HEK293 (cell line): ENCODE data around the gene MAGI2.

Source experiments
- CTCF ChIA-PET: fragments of 350-600 bp; formaldehyde crosslinking; extraction: SDS; loops from one replicate; lab custom pipeline; 2021; ENCODE audit warnings: antibody characterized with exemption; lab: Yijun Ruan, JAX
- POLR2A ChIA-PET: fragments of 300-600 bp; formaldehyde crosslinking; extraction: SDS; loops from one replicate; lab custom pipeline; 2020; ENCODE audit warnings: antibody characterized with exemption, inconsistent platforms; lab: Yijun Ruan, JAX
- H3K27ac ChIP-seq: fragments of 200-500 bp; sonication (Bioruptor generic); 2 replicates; pipeline ENCODE4 v1.5.1; 2014; ENCODE audit warnings: low read depth, low read length, control low read depth, inconsistent platforms; ENCODE audit errors: extremely low read depth
- H3K36me3 ChIP-seq, 2 experiments: fragments of 200-500 bp in 1 of 2; sonication (Bioruptor generic) in 1 of 2; 1 replicate in 1 of 2; 2 replicates in 1 of 2; pipeline ENCODE4 v1.5.1; 2014 to 2017; ENCODE audit warnings: inconsistent platforms in 2 of 2, low read length in 2 of 2; ENCODE audit not compliant: control insufficient read depth in 2 of 2, insufficient read depth in 1 of 2
- H3K4me1 ChIP-seq: fragments of 200-500 bp; sonication (Bioruptor generic); 2 replicates; pipeline ENCODE4 v1.5.1; 2014; ENCODE audit warnings: mild to moderate bottlenecking, low read length, inconsistent platforms; ENCODE audit not compliant: control insufficient read depth, insufficient read depth
- H3K4me3 ChIP-seq: 2 replicates; pipeline ENCODE4 v1.5.1; 2011; ENCODE audit warnings: low read depth, mild to moderate bottlenecking, control low read depth, low read length, moderate library complexity
- H3K9me3 ChIP-seq: fragments of 200-500 bp; sonication (Bioruptor generic); 2 replicates; pipeline ENCODE4 v1.5.1; 2014; ENCODE audit warnings: low read depth, low read length, inconsistent platforms; ENCODE audit not compliant: control insufficient read depth, insufficient read depth
- HOXA7 ChIP-seq: sonication (generic); formaldehyde crosslinking; IDR thresholded peaks from 2 replicates; pipeline ENCODE4 v1.8.1; 2022; ENCODE audit warnings: missing genetic modification reagents, borderline replicate concordance
- IKZF3 ChIP-seq: fragments of 450-650 bp; IDR thresholded peaks from 2 replicates; pipeline ENCODE4 v1.5.0; 2018; ENCODE audit warnings: missing biosample characterization, mild to moderate bottlenecking, missing genetic modification characterization, moderate library complexity
- KLF7 ChIP-seq: fragments of 450-650 bp; formaldehyde crosslinking; IDR thresholded peaks from 2 replicates; pipeline ENCODE4 v1.5.1; 2016; ENCODE audit warnings: missing biosample characterization, missing genetic modification characterization, borderline replicate concordance
- SALL2 ChIP-seq: fragments of 450-650 bp; formaldehyde crosslinking; IDR thresholded peaks from 2 replicates; pipeline ENCODE4 v1.5.0; 2017; ENCODE audit warnings: missing biosample characterization, mild to moderate bottlenecking, missing genetic modification characterization, borderline replicate concordance
- SETDB1 ChIP-seq: IDR thresholded peaks from one replicate; pipeline ENCODE4 v1.6.1; 2017; ENCODE audit warnings: mild to moderate bottlenecking, low read length, moderate library complexity, mixed read lengths; ENCODE audit not compliant: insufficient read length
- SP7 ChIP-seq: fragments of 450-650 bp; formaldehyde crosslinking; IDR thresholded peaks from 2 replicates; pipeline ENCODE4 v1.5.1; 2016; ENCODE audit warnings: missing biosample characterization, missing genetic modification characterization
- WT1 ChIP-seq: fragments of 450-650 bp; formaldehyde crosslinking; IDR thresholded peaks from 2 replicates; pipeline ENCODE4 v1.5.1; 2016; ENCODE audit warnings: missing biosample characterization, missing genetic modification characterization
- YY2 ChIP-seq: fragments of 450-650 bp; formaldehyde crosslinking; IDR thresholded peaks from 2 replicates; pipeline ENCODE4 v1.5.1; 2016; ENCODE audit warnings: missing biosample characterization, missing genetic modification characterization
- ZNF16 ChIP-seq: fragments of 450-650 bp; formaldehyde crosslinking; IDR thresholded peaks from 2 replicates; pipeline ENCODE4 v1.5.1; 2016; ENCODE audit warnings: low read depth, missing biosample characterization, missing genetic modification characterization
- ZNF169 ChIP-seq: fragments of 450-650 bp; formaldehyde crosslinking; IDR thresholded peaks from 2 replicates; pipeline ENCODE4 v1.5.1; 2016; ENCODE audit warnings: missing biosample characterization, missing genetic modification characterization
- ZNF214 ChIP-seq: fragments of 450-650 bp; formaldehyde crosslinking; IDR thresholded peaks from 2 replicates; pipeline ENCODE4 v1.5.1; 2017; ENCODE audit warnings: missing biosample characterization, mild to moderate bottlenecking, missing genetic modification characterization, borderline replicate concordance
- ZNF292 ChIP-seq: fragments of 450-650 bp; formaldehyde crosslinking; IDR thresholded peaks from 2 replicates; pipeline ENCODE4 v1.5.1; 2016; ENCODE audit warnings: low read depth, missing biosample characterization, missing genetic modification characterization, borderline replicate concordance
- ZNF510 ChIP-seq: fragments of 450-650 bp; formaldehyde crosslinking; IDR thresholded peaks from 2 replicates; pipeline ENCODE4 v1.5.1; 2018; ENCODE audit warnings: mild to moderate bottlenecking, missing genetic modification characterization, missing biosample characterization; ENCODE audit not compliant: insufficient replicate concordance
- ZNF585B ChIP-seq: fragments of 450-650 bp; formaldehyde crosslinking; IDR thresholded peaks from 2 replicates; pipeline ENCODE4 v1.5.1; 2016; ENCODE audit warnings: missing biosample characterization, missing genetic modification characterization
- ZNF600 ChIP-seq: fragments of 450-650 bp; formaldehyde crosslinking; IDR thresholded peaks from 2 replicates; pipeline ENCODE4 v1.5.1; 2016; ENCODE audit warnings: missing biosample characterization, missing genetic modification characterization
- ZNF624 ChIP-seq: fragments of 450-650 bp; formaldehyde crosslinking; IDR thresholded peaks from 2 replicates; pipeline ENCODE4 v1.5.1; 2017; ENCODE audit warnings: missing biosample characterization, missing genetic modification characterization
- ZNF626 ChIP-seq: fragments of 450-650 bp; sonication (Bioruptor Pico); formaldehyde crosslinking; IDR thresholded peaks from 2 replicates; pipeline ENCODE4 v1.5.1; 2018; ENCODE audit warnings: missing biosample characterization, missing genetic modification characterization, inconsistent platforms
- ZXDB ChIP-seq: fragments of 450-650 bp; formaldehyde crosslinking; IDR thresholded peaks from 2 replicates; pipeline ENCODE4 v1.5.1; 2016; ENCODE audit warnings: missing biosample characterization, missing genetic modification characterization
- TF ChIP-seq, protein P1 (sequence below): fragments of 450-650 bp; formaldehyde crosslinking; conservative IDR thresholded peaks from 2 replicates; pipeline ENCODE4 v1.5.1; 2016; ENCODE audit warnings: low read depth, missing biosample characterization, missing genetic modification characterization
- TF ChIP-seq, protein P2 (sequence below): fragments of 450-650 bp; formaldehyde crosslinking; IDR thresholded peaks from 2 replicates; pipeline ENCODE4 v1.5.1; 2016; ENCODE audit warnings: missing biosample characterization, missing genetic modification characterization
- TF ChIP-seq, protein P3 (sequence below): fragments of 450-650 bp; formaldehyde crosslinking; IDR thresholded peaks from 2 replicates; pipeline ENCODE4 v1.5.1; 2016; ENCODE audit warnings: missing biosample characterization, missing genetic modification characterization
- TF ChIP-seq, protein P4 (sequence below): fragments of 450-650 bp; formaldehyde crosslinking; IDR thresholded peaks from 2 replicates; pipeline ENCODE4 v1.5.1; 2016; ENCODE audit warnings: missing biosample characterization, missing genetic modification characterization
- TF ChIP-seq, protein P5 (sequence below): fragments of 450-650 bp; formaldehyde crosslinking; IDR thresholded peaks from 2 replicates; pipeline ENCODE4 v1.5.1; 2016; ENCODE audit warnings: missing biosample characterization, missing genetic modification characterization

The MAGI2 gene

DNA sequence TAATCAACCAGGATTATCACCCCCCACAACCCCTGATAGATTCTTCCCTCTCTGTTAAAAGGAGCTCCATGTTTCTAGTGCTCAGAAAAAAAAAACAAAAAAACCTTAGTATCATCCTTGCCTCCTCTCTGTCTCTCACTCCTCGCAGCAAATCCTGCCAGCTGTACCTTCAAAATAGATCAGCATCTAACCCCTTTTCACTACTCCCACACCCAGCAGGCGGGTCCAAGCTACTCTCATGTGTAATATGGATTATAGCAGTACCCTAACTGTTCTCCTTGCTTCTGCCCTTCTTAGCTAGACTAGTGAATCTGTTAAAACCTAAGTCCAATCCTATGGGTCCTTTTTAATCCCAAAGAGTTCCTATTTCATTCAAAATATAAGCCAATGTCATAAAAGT lies 667.4 kb downstream of the MAGI2 start (continued):
- TF ChIP-seq, protein P1, sequence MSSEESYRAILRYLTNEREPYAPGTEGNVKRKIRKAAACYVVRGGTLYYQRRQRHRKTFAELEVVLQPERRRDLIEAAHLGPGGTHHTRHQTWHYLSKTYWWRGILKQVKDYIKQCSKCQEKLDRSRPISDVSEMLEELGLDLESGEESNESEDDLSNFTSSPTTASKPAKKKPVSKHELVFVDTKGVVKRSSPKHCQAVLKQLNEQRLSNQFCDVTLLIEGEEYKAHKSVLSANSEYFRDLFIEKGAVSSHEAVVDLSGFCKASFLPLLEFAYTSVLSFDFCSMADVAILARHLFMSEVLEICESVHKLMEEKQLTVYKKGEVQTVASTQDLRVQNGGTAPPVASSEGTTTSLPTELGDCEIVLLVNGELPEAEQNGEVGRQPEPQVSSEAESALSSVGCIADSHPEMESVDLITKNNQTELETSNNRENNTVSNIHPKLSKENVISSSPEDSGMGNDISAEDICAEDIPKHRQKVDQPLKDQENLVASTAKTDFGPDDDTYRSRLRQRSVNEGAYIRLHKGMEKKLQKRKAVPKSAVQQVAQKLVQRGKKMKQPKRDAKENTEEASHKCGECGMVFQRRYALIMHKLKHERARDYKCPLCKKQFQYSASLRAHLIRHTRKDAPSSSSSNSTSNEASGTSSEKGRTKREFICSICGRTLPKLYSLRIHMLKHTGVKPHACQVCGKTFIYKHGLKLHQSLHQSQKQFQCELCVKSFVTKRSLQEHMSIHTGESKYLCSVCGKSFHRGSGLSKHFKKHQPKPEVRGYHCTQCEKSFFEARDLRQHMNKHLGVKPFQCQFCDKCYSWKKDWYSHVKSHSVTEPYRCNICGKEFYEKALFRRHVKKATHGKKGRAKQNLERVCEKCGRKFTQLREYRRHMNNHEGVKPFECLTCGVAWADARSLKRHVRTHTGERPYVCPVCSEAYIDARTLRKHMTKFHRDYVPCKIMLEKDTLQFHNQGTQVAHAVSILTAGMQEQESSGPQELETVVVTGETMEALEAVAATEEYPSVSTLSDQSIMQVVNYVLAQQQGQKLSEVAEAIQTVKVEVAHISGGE: no peak
- TF ChIP-seq KLF7 (tag by site-specific recombination): no peak
- no peak for TF ChIP-seq ZNF600 (tag by site-specific recombination)
- TF ChIP-seq WT1 (tag by site-specific recombination): no peak
- TF ChIP-seq, protein P2, sequence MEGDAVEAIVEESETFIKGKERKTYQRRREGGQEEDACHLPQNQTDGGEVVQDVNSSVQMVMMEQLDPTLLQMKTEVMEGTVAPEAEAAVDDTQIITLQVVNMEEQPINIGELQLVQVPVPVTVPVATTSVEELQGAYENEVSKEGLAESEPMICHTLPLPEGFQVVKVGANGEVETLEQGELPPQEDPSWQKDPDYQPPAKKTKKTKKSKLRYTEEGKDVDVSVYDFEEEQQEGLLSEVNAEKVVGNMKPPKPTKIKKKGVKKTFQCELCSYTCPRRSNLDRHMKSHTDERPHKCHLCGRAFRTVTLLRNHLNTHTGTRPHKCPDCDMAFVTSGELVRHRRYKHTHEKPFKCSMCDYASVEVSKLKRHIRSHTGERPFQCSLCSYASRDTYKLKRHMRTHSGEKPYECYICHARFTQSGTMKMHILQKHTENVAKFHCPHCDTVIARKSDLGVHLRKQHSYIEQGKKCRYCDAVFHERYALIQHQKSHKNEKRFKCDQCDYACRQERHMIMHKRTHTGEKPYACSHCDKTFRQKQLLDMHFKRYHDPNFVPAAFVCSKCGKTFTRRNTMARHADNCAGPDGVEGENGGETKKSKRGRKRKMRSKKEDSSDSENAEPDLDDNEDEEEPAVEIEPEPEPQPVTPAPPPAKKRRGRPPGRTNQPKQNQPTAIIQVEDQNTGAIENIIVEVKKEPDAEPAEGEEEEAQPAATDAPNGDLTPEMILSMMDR (tag by site-specific recombination): no peak
- no peak for TF ChIP-seq ZNF624 (tag by site-specific recombination)

DNA sequence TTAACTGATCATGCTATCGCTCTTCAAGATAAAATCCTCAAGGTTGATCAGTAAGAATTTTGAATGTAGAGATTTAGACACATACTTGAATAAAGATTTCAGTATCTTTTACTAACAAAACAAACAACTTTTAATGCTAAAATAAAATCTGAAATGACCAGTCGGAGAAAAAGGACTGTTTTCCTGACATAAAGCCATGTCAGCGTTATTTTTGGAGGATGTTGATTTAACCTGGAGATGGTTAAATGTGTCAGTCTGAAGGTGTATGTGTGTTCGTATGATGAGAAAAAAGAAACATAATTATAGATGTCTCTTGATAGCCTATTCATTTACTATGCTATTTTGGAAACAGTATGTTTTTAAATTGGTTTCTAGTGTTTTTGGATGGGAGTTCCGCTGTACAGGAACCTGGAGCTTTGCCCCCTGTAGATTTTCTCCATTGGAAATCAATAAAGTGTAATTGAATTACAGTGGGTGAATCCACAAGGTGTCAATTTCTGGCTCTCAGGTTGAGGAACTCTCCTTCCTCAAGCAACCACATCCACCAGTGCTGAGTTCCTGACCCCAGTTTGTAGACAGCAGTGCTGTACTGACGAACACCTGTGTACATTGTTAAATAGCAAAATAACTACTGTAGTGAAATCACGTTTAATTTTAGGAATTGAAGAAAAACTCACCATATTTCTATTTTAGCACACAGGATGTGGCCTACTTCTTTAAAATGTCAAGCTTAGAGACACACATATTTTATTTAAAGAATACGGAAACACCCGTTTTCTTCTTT lies 670.1 kb downstream of the MAGI2 start:
- ChIA-PET POLR2A (no interaction called here), CTCF (no interaction called here)
- H3K4me1 ChIP-seq: no peaks in the 10 kb centered on the region
- H3K36me3 ChIP-seq: no peaks in the 10 kb centered on the region
- H3K27ac ChIP-seq: no peak overlapping the region
- H3K9me3 ChIP-seq: no peaks in the 10 kb centered on the region
- H3K4me3 ChIP-seq: no peak overlapping the region
- TF ChIP-seq SALL2 (tag by site-specific recombination) (no peak), ZNF16 (tag by site-specific recombination) (no peak), SETDB1 (no peak), IKZF3 (no peak), ZNF585B (no peak)
- TF ChIP-seq, protein P3, sequence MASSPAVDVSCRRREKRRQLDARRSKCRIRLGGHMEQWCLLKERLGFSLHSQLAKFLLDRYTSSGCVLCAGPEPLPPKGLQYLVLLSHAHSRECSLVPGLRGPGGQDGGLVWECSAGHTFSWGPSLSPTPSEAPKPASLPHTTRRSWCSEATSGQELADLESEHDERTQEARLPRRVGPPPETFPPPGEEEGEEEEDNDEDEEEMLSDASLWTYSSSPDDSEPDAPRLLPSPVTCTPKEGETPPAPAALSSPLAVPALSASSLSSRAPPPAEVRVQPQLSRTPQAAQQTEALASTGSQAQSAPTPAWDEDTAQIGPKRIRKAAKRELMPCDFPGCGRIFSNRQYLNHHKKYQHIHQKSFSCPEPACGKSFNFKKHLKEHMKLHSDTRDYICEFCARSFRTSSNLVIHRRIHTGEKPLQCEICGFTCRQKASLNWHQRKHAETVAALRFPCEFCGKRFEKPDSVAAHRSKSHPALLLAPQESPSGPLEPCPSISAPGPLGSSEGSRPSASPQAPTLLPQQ (tag by site-specific recombination): no peak

DNA sequence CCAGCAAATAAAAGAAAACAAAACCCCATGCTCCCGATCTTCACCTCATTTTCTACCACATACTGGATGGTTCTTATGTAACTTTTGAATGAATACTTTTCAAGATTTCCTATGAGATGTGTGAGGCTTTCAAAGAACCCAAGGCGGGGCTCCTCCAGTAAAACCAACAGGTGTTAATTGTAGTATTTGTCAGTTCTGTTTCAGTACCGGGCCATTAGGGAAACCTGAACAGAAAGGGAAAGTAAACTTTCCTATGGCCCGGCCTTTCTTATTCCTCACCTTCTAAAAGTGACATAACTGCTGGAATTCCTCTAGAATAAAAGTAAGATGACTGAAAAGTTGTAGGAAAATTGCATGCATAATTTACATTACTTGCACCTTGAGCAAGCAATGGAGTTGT lies 672.9 kb downstream of the MAGI2 start:
- POLR2A ChIA-PET: no interaction called here
- Histone ChIP-seq H3K4me1 (no peaks in the 10 kb centered on the region), H3K4me3 (no peak overlapping the region), H3K36me3 (no peaks in the 10 kb centered on the region), H3K9me3 (no peaks in the 10 kb centered on the region), H3K27ac (no peak overlapping the region)
- CTCF ChIA-PET: interaction anchor here (0.6 kb wide), 1 partner anchor 192 kb away, joined by 3 read pairs; no protein-coding TSS in a partner anchor
- no peak for TF ChIP-seq ZNF510 (tag by site-specific recombination)
- TF ChIP-seq, protein P4, sequence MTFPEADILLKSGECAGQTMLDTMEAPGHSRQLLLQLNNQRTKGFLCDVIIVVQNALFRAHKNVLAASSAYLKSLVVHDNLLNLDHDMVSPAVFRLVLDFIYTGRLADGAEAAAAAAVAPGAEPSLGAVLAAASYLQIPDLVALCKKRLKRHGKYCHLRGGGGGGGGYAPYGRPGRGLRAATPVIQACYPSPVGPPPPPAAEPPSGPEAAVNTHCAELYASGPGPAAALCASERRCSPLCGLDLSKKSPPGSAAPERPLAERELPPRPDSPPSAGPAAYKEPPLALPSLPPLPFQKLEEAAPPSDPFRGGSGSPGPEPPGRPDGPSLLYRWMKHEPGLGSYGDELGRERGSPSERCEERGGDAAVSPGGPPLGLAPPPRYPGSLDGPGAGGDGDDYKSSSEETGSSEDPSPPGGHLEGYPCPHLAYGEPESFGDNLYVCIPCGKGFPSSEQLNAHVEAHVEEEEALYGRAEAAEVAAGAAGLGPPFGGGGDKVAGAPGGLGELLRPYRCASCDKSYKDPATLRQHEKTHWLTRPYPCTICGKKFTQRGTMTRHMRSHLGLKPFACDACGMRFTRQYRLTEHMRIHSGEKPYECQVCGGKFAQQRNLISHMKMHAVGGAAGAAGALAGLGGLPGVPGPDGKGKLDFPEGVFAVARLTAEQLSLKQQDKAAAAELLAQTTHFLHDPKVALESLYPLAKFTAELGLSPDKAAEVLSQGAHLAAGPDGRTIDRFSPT: no peak
- TF ChIP-seq ZXDB: no peak
- TF ChIP-seq ZNF214 (tag by site-specific recombination): no peak
- no peak for TF ChIP-seq ZNF169
- no peak for TF ChIP-seq ZNF292 (tag by site-specific recombination)
- TF ChIP-seq ZNF626 (tag by site-specific recombination): no peak
- TF ChIP-seq, protein P5, sequence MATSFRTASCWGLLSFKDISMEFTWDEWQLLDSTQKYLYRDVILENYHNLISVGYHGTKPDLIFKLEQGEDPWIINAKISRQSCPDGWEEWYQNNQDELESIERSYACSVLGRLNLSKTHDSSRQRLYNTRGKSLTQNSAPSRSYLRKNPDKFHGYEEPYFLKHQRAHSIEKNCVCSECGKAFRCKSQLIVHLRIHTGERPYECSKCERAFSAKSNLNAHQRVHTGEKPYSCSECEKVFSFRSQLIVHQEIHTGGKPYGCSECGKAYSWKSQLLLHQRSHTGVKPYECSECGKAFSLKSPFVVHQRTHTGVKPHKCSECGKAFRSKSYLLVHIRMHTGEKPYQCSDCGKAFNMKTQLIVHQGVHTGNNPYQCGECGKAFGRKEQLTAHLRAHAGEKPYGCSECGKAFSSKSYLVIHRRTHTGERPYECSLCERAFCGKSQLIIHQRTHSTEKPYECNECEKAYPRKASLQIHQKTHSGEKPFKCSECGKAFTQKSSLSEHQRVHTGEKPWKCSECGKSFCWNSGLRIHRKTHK (tag by site-specific recombination): no peak
- no peak for TF ChIP-seq YY2 (tag by site-specific recombination)
- no peak for TF ChIP-seq HOXA7
- TF ChIP-seq SP7: no peak
